Lower leg skin (tissue), 3 donors: ENCODE results near the gene UBR3.

ENCODE experiments used
- CTCF ChIP-seq, 3 donors: fragments of 450-650 bp; IDR thresholded peaks; one replicate each; pipeline ENCODE4 v1.5.1; 2016; ENCODE audit warnings: antibody characterized with exemption in 3 of 3, mild to moderate bottlenecking in 3 of 3, moderate library complexity in 2 of 3
- POLR2A ChIP-seq, 2 donors: fragments of 450-650 bp; IDR thresholded peaks; one replicate each; pipeline ENCODE4 v1.6.1; 2016 to 2017; ENCODE audit warnings: antibody characterized with exemption in 2 of 2, mild to moderate bottlenecking in 1 of 2, moderate library complexity in 1 of 2

- TF ChIP-seq CTCF (IDR thresholded peaks at IDR 0.05), result no peak
- no peak for TF ChIP-seq POLR2A (IDR thresholded peaks at IDR 0.05)
These were observed 59.9 kb downstream of the UBR3 start for GRCh38 chr2:169887120-169887519.
